K562 (cell line): ENCODE measurements around the gene CCDC159. TPM values are rescaled to one million over a fixed set of nuclear protein-coding genes. Genes with fewer than 3 reads are reported as not detected.

ENCODE experiments used
- CHD2 ChIP-seq: IDR thresholded peaks from 2 replicates; pipeline ENCODE4 v1.6.1; 2011; ENCODE audit warnings: low read depth, low read length
- KDM5B ChIP-seq: fragments of 200-600 bp; sonication (generic); IDR thresholded peaks from 2 replicates; pipeline ENCODE4 v1.6.1; 2012; ENCODE audit warnings: low read depth, mild to moderate bottlenecking, moderate library complexity, low read length, control low read depth, inconsistent platforms; ENCODE audit not compliant: insufficient replicate concordance
- MAZ ChIP-seq, 2 experiments: fragments of 450-650 bp in 1 of 2; sonication (generic) in 1 of 2; formaldehyde crosslinking; IDR thresholded peaks in 1 of 2; conservative IDR thresholded peaks in 1 of 2; 2 replicates each; pipeline versions ENCODE4 v1.4.0 to v1.5.0; 2020; ENCODE audit warnings: mild to moderate bottlenecking in 1 of 2, missing genetic modification reagents in 1 of 2
- NRF1 ChIP-seq, 2 experiments: fragments of 450-650 bp; IDR thresholded peaks in 1 of 2; conservative IDR thresholded peaks in 1 of 2; 2 replicates each; pipeline ENCODE4 v1.6.1; 2014; ENCODE audit warnings: mild to moderate bottlenecking in 2 of 2
- RB1 ChIP-seq: fragments of 450-650 bp; IDR thresholded peaks from 2 replicates; pipeline ENCODE4 v1.6.1; 2017; ENCODE audit warnings: low read depth, mild to moderate bottlenecking
- SMAD4 ChIP-seq: fragments of 250-450 bp; sonication (Bioruptor Pico); conservative IDR thresholded peaks from 2 replicates; pipeline ENCODE4 v1.8.0; 2021; ENCODE audit warnings: inconsistent platforms, mild to moderate bottlenecking, moderate library complexity
- SP1 ChIP-seq: sonication (generic); formaldehyde crosslinking; IDR thresholded peaks from 2 replicates; pipeline ENCODE4 v1.8.1; 2022; ENCODE audit warnings: mild to moderate bottlenecking, missing genetic modification reagents
- ZNF707 ChIP-seq: fragments of 250-450 bp; sonication (Bioruptor Pico); conservative IDR thresholded peaks from 2 replicates; pipeline ENCODE4 v1.8.0; 2022; ENCODE audit warnings: inconsistent platforms, mild to moderate bottlenecking, moderate library complexity
- polyA plus RNA-seq, 8 experiments: library from polyadenylated mRNA; depleted of rRNA in 4 of 8; stranded (reverse) in 5 of 8; unstranded in 3 of 8; fragments of >200 nt; fragmentation: Nextera tagmentation in 2 of 8; fragmentation: Illumina TruSeq in 1 of 8; extraction: Ambion mirVana in 2 of 8; extraction: Trizol in 1 of 8; gene quantifications; 2 replicates each; pipeline versions ENCODE4 v1.2.1 to v1.2.3, GENCODE V29; 2011 to 2014; ENCODE audit warnings: inconsistent platforms in 1 of 8, missing spikeins in 1 of 8
- total RNA-seq, 7 experiments: library from RNA; depleted of rRNA in 6 of 7; stranded (reverse); fragments of >200 nt in 6 of 7; fragmentation: Illumina TruSeq in 2 of 7; extraction: Trizol in 2 of 7; gene quantifications; 2 replicates each; pipeline versions ENCODE4 v1.2.1 to v1.2.3, GENCODE V29; 2011 to 2021; ENCODE audit warnings: low replicate concordance in 1 of 7
- TF ChIP-seq, protein P1 (sequence below): sonication (generic); formaldehyde crosslinking; IDR thresholded peaks from 2 replicates; pipeline ENCODE4 v1.8.1; 2023; ENCODE audit warnings: missing genetic modification reagents, mild to moderate bottlenecking, borderline replicate concordance
- TF ChIP-seq, protein P2 (sequence below): IDR thresholded peaks from 3 replicates; pipeline ENCODE4 v1.6.1; 2011; ENCODE audit warnings: borderline replicate concordance, mild to moderate bottlenecking, moderate library complexity; ENCODE audit not compliant: insufficient read length; ENCODE audit errors: extremely low read depth
- TF ChIP-seq, protein P3 (sequence below), 2 experiments: IDR thresholded peaks; 2 replicates each; pipeline ENCODE4 v1.6.1; 2011; ENCODE audit warnings: borderline replicate concordance in 1 of 2, control low read depth in 1 of 2, low read depth in 1 of 2, low read length in 1 of 2, mild to moderate bottlenecking in 1 of 2, mixed read lengths in 1 of 2, moderate library complexity in 1 of 2; ENCODE audit not compliant: insufficient read depth in 1 of 2, insufficient read length in 1 of 2, poor library complexity in 1 of 2, severe bottlenecking in 1 of 2; ENCODE audit errors: extremely low read depth in 1 of 2

The CCDC159 gene
- total and polyA plus RNA-seq, 9 of the 15 experiments (the other 6 are each of a cell fraction or from before 2014, with no cell fraction given), result 0.68 to 10.1 (median 4.7) TPM

DNA sequence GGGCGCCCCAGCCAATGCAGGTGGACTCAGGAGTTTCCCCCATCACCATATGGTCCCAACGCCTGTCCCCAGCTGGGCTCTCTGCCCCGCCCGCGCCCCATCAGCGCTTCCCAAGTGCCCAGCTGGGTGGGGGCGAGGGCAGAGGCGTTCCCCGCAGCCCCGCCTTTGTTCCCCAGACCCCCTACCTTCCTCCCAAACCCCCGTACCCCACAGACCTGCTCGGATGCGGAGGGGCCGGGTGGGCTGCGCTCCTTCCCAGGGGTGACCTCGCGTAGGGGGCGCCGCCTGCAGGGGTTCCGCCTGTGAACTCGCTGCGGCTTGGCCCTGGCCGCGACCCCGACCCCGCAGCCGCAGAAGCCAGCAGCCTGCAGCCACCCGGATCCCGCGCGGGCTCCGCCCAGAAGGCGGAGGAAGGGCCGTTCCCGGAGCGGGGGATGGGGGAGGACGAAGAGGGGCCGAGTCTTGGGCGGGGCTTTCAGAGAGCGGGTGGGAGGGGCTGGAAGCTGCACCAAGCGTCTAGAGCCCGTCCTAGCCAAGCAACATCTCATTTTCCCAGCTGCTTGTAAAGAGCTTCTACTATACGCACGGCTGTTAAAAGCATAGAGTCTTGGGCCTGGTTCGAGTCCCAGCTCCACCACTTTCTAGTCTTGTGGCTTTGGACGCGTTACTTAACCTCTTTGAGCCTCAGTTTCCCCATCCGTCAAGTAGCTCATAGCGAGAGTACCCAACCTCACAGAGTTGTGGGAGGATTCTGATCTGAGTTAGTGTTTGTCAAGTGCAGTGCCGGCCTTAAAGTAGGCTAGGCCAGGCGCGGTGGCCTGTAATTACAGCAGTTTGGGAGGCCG is 6.8 kb upstream of the CCDC159 start, which contains the start of gene RAB3D (continued):
- TF ChIP-seq, protein P1, sequence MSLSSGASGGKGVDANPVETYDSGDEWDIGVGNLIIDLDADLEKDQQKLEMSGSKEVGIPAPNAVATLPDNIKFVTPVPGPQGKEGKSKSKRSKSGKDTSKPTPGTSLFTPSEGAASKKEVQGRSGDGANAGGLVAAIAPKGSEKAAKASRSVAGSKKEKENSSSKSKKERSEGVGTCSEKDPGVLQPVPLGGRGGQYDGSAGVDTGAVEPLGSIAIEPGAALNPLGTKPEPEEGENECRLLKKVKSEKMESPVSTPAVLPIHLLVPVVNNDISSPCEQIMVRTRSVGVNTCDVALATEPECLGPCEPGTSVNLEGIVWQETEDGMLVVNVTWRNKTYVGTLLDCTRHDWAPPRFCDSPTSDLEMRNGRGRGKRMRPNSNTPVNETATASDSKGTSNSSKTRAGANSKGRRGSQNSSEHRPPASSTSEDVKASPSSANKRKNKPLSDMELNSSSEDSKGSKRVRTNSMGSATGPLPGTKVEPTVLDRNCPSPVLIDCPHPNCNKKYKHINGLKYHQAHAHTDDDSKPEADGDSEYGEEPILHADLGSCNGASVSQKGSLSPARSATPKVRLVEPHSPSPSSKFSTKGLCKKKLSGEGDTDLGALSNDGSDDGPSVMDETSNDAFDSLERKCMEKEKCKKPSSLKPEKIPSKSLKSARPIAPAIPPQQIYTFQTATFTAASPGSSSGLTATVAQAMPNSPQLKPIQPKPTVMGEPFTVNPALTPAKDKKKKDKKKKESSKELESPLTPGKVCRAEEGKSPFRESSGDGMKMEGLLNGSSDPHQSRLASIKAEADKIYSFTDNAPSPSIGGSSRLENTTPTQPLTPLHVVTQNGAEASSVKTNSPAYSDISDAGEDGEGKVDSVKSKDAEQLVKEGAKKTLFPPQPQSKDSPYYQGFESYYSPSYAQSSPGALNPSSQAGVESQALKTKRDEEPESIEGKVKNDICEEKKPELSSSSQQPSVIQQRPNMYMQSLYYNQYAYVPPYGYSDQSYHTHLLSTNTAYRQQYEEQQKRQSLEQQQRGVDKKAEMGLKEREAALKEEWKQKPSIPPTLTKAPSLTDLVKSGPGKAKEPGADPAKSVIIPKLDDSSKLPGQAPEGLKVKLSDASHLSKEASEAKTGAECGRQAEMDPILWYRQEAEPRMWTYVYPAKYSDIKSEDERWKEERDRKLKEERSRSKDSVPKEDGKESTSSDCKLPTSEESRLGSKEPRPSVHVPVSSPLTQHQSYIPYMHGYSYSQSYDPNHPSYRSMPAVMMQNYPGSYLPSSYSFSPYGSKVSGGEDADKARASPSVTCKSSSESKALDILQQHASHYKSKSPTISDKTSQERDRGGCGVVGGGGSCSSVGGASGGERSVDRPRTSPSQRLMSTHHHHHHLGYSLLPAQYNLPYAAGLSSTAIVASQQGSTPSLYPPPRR (CRISPR knock-in tag), result no peak
- no peak for TF ChIP-seq SMAD4 (CRISPR knock-in tag)
- TF ChIP-seq, protein P2, sequence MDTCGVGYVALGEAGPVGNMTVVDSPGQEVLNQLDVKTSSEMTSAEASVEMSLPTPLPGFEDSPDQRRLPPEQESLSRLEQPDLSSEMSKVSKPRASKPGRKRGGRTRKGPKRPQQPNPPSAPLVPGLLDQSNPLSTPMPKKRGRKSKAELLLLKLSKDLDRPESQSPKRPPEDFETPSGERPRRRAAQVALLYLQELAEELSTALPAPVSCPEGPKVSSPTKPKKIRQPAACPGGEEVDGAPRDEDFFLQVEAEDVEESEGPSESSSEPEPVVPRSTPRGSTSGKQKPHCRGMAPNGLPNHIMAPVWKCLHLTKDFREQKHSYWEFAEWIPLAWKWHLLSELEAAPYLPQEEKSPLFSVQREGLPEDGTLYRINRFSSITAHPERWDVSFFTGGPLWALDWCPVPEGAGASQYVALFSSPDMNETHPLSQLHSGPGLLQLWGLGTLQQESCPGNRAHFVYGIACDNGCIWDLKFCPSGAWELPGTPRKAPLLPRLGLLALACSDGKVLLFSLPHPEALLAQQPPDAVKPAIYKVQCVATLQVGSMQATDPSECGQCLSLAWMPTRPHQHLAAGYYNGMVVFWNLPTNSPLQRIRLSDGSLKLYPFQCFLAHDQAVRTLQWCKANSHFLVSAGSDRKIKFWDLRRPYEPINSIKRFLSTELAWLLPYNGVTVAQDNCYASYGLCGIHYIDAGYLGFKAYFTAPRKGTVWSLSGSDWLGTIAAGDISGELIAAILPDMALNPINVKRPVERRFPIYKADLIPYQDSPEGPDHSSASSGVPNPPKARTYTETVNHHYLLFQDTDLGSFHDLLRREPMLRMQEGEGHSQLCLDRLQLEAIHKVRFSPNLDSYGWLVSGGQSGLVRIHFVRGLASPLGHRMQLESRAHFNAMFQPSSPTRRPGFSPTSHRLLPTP, result peak; percentile 43
- TF ChIP-seq RB1, result peak; percentile 62; the same call in 1 of the 2 replicates
- peak; percentile 39 to 83; a peak in 3 of 4 replicates for TF ChIP-seq MAZ (CRISPR knock-in tag; conservative IDR thresholded peaks at IDR 0.05 in 1 of 2, IDR thresholded peaks at IDR 0.05 in 1 of 2)
- 0 out of 2 replicates have a peak, but pooled peaks have one; percentile 49 for TF ChIP-seq SP1 (CRISPR knock-in tag)
- TF ChIP-seq, protein P3, sequence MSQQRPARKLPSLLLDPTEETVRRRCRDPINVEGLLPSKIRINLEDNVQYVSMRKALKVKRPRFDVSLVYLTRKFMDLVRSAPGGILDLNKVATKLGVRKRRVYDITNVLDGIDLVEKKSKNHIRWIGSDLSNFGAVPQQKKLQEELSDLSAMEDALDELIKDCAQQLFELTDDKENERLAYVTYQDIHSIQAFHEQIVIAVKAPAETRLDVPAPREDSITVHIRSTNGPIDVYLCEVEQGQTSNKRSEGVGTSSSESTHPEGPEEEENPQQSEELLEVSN (IDR thresholded peaks at IDR 0.05; ENCODE audit: borderline replicate concordance in 1 of 2, extremely low read depth in 1 of 2, insufficient read depth in 1 of 2, insufficient read length in 1 of 2, low read depth in 1 of 2, low read length in 1 of 2, poor library complexity in 1 of 2, severe bottlenecking in 1 of 2), result peak in 1 of 2 experiments; percentile 18
- TF ChIP-seq ZNF707 (CRISPR knock-in tag), result no peak
- TF ChIP-seq KDM5B, result peak; percentile 52
- TF ChIP-seq NRF1 (conservative IDR thresholded peaks at IDR 0.05 in 1 of 2, IDR thresholded peaks at IDR 0.05 in 1 of 2), result peak; percentile 39 to 46; a peak in 3 of 4 replicates
- TF ChIP-seq CHD2, result peak; percentile 49; the same call in 1 of the 2 replicates
